GDM1 (cell line): Measurements from ENCODE around the gene STRIP2.
"Not testable (repeated sequence)": the region's sequence is repeated elsewhere in the genome, so short reads cannot be mapped to it uniquely, and the experiment has no call there.

Experiments
- DNase-seq: peaks from one replicate; lab custom pipeline; 2025; lab: John Stamatoyannopoulos, UW

The STRIP2 gene

GRCh38 chr7:129423700-129424410 lies 10.4 kb upstream of the STRIP2 start:
- no peak for DNase-seq

- no peak for DNase-seq
Observed at GRCh38 chr7:129426482-129426881, 7.8 kb upstream of the STRIP2 start.

- no peak for DNase-seq
Observed at GRCh38 chr7:129427526-129428045, 6.6 kb upstream of the STRIP2 start.

- DNase-seq: no peak
Observed at GRCh38 chr7:129431911-129432643, 2.2 kb upstream of the STRIP2 start.

- DNase-seq: no peak
Observed at GRCh38 chr7:129434675-129435318, 565 bp downstream of the STRIP2 start.

- no peak for DNase-seq
Observed at GRCh38 chr7:129435414-129435829, 1.2 kb downstream of the STRIP2 start.

GRCh38 chr7:129436335-129436923 lies 2.2 kb downstream of the STRIP2 start:
- DNase-seq: no peak

- DNase-seq: no peak
Observed at GRCh38 chr7:129437190-129437589, 3.0 kb downstream of the STRIP2 start.

- DNase-seq: no peak
Observed at GRCh38 chr7:129438281-129438838, 4.1 kb downstream of the STRIP2 start.

GRCh38 chr7:129438839-129439651 lies 4.8 kb downstream of the STRIP2 start:
- peak; percentile 23 for DNase-seq

- DNase-seq: no peak
Observed at GRCh38 chr7:129439963-129440625, 5.9 kb downstream of the STRIP2 start.

- no peak for DNase-seq
Observed at GRCh38 chr7:129443612-129444011, 9.4 kb downstream of the STRIP2 start.

GRCh38 chr7:129444776-129445175 lies 10.5 kb downstream of the STRIP2 start:
- DNase-seq: not testable (repeated sequence)

- DNase-seq: not testable (repeated sequence)
Observed at GRCh38 chr7:129446925-129447324, 12.7 kb downstream of the STRIP2 start.

GRCh38 chr7:129447445-129447844 lies 13.2 kb downstream of the STRIP2 start:
- DNase-seq: not testable (repeated sequence)

- not testable (repeated sequence) for DNase-seq
Observed at GRCh38 chr7:129448608-129449007, 14.4 kb downstream of the STRIP2 start.

GRCh38 chr7:129450295-129450694 lies 16.1 kb downstream of the STRIP2 start:
- no peak for DNase-seq

GRCh38 chr7:129452589-129453231 lies 18.5 kb downstream of the STRIP2 start:
- no peak for DNase-seq

GRCh38 chr7:129453510-129454248 lies 19.4 kb downstream of the STRIP2 start:
- no peak for DNase-seq

GRCh38 chr7:129454249-129454551 lies 20.0 kb downstream of the STRIP2 start:
- no peak for DNase-seq
